ENCODE results near the gene KDM7A.

- TF ChIP-seq PREB (CRISPR knock-in tag; IDR thresholded peaks at IDR 0.05; ENCODE audit: borderline replicate concordance): no peak
- no peak for TF ChIP-seq CTCF (IDR thresholded peaks at IDR 0.05)
- TF ChIP-seq ZBTB21 (CRISPR knock-in tag; IDR thresholded peaks at IDR 0.05; ENCODE audit: borderline replicate concordance): no peak
- no peak for TF ChIP-seq SOX15 (CRISPR knock-in tag; IDR thresholded peaks at IDR 0.05)
- TF ChIP-seq CREB1 (CRISPR knock-in tag; IDR thresholded peaks at IDR 0.05): no peak
- TF ChIP-seq IRF1 (CRISPR knock-in tag; IDR thresholded peaks at IDR 0.05): no peak
- TF ChIP-seq USF2 (CRISPR knock-in tag; IDR thresholded peaks at IDR 0.05): no peak
Measured at GRCh38 chr7:140168816-140169215, 8.0 kb downstream of the KDM7A start.
